GM18519 (cell line): ENCODE measurements around the gene KLK3.

Source experiments
- ATAC-seq: cut with Tn5 transposase; IDR thresholded peaks from one replicate; pipeline ENCODE4 v1.9.1; 2021; ENCODE audit warnings: mild to moderate bottlenecking, moderate library complexity; ENCODE audit not compliant: unreplicated experiment, low FRiP score

KLK3 gene

GRCh38 chr19:50830266-50831025 is 24.3 kb upstream of the KLK3 start:
- no peak for ATAC-seq

- no peak for ATAC-seq
Observed at GRCh38 chr19:50831026-50831396, 23.7 kb upstream of the KLK3 start.

- ATAC-seq, result no peak
Observed at GRCh38 chr19:50832666-50833065, 22.0 kb upstream of the KLK3 start.

- no peak for ATAC-seq
Observed at GRCh38 chr19:50833117-50833801, 21.5 kb upstream of the KLK3 start, which contains the start of gene KLK15. Gene KLK15 (minus strand): TSS chr19:50833574. CDS start chr19:50831492, 2,082 bp downstream.

- ATAC-seq, result no peak
Observed at GRCh38 chr19:50833802-50834167, 20.9 kb upstream of the KLK3 start.

- ATAC-seq, result no peak
Observed at GRCh38 chr19:50835103-50835784, 19.5 kb upstream of the KLK3 start.

GRCh38 chr19:50835785-50836542 is 18.8 kb upstream of the KLK3 start:
- ATAC-seq, result no peak

GRCh38 chr19:50836543-50837195 is 18.0 kb upstream of the KLK3 start:
- ATAC-seq, result no peak

- ATAC-seq, result no peak
Observed at GRCh38 chr19:50837300-50837699, 17.4 kb upstream of the KLK3 start.

GRCh38 chr19:50838239-50838638 is 16.5 kb upstream of the KLK3 start:
- no peak for ATAC-seq

- ATAC-seq, result no peak
Observed at GRCh38 chr19:50839712-50840655, 14.7 kb upstream of the KLK3 start.

GRCh38 chr19:50842130-50842529 is 12.6 kb upstream of the KLK3 start:
- no peak for ATAC-seq

- ATAC-seq, result no peak
Observed at GRCh38 chr19:50843205-50843604, 11.5 kb upstream of the KLK3 start.

- ATAC-seq, result no peak
Observed at GRCh38 chr19:50843701-50844221, 11.0 kb upstream of the KLK3 start.

GRCh38 chr19:50844296-50844935 is 10.3 kb upstream of the KLK3 start:
- no peak for ATAC-seq

- no peak for ATAC-seq
Observed at GRCh38 chr19:50850738-50851137, 4.0 kb upstream of the KLK3 start.

GRCh38 chr19:50851620-50852019 is 3.1 kb upstream of the KLK3 start:
- ATAC-seq, result no peak

- ATAC-seq, result no peak
Observed at GRCh38 chr19:50857366-50857765, 2.7 kb downstream of the KLK3 start.

GRCh38 chr19:50858886-50859285 is 4.2 kb downstream of the KLK3 start:
- ATAC-seq, result no peak
